Measurements from ENCODE around the gene ISM2. TPM values are rescaled to one million over a fixed set of nuclear protein-coding genes. Genes with fewer than 3 reads are reported as not detected.

ISM2 gene
- total and polyA plus RNA-seq, 2 experiments from 2014 or later, result 0.69 to 1.3 TPM

DNA sequence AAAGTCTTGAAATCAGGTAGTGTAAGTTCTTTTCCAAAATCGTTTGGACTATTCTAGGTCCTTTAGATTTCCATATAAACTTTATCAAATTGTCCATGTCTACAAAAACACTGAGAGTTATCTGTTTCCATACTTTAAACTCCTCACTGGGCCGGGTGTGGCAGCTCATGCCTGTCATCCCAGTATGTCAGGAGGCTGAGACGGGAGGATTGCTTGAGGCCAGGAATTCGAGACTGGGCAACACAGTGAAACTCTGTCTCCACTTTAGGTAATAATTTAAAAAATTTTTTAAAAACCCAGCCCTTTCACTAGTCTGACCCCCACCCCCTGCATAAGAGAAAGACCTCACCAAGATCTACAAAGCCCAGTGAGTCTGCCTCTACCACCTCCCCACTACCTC, 6.4 kb upstream of the ISM2 start:
- Histone ChIP-seq H3K27ac (ENCODE audit: low read depth) (no peak overlapping the region), H2AFZ (no peak overlapping the region), H3K4me3 (no peak overlapping the region), H3K79me2 (replicated peaks; ENCODE audit: insufficient read depth) (no peaks in the 10 kb centered on the region), H3K4me1 (ENCODE audit: insufficient read depth) (no peaks in the 10 kb centered on the region), H3K4me2 (no peak overlapping the region), H3F3A (replicated peaks; ENCODE audit: low read depth) (no peaks in the 10 kb centered on the region), H3K27me3 (ENCODE audit: insufficient read depth) (peaks cover 13% of the 10 kb centered on the region), H3K36me3 (ENCODE audit: insufficient read depth) (no peaks in the 10 kb centered on the region), H4K20me1 (replicated peaks; ENCODE audit: insufficient read depth) (no peaks in the 10 kb centered on the region), H3K9me2 (ENCODE audit: insufficient read depth) (no peaks in the 10 kb centered on the region)
- Mint-ChIP-seq H3K4me1 (peaks cover under 1% of the 10 kb centered on the region; the same call in 2 of the 3 replicates), H3K36me3 (ENCODE audit: low read depth) (peaks cover 4% of the 10 kb centered on the region; the same call in 1 of the 3 replicates), H3K27ac (no peak overlapping the region), H3K4me3 (no peak overlapping the region), H3K27me3 (ENCODE audit: insufficient read depth, low read depth, poor library complexity) (peaks cover 15% of the 10 kb centered on the region), H3K9me3 (peaks cover 11% of the 10 kb centered on the region; the same call in 2 of the 3 replicates)
- DNase-seq (ENCODE audit: low spot score), result no peak
- no peak for TF ChIP-seq EZH2phosphoT487 (IDR thresholded peaks at IDR 0.05; ENCODE audit: unreplicated experiment)
- TF ChIP-seq NANOG (IDR thresholded peaks at IDR 0.05; ENCODE audit: borderline replicate concordance), result no peak
- no peak for TF ChIP-seq EZH2 (IDR thresholded peaks at IDR 0.05; ENCODE audit: low read depth, unreplicated experiment)
- TF ChIP-seq ZNF114 (CRISPR knock-in tag; IDR thresholded peaks at IDR 0.05), result no peak
- no peak for TF ChIP-seq STAT1 (IDR thresholded peaks at IDR 0.05; ENCODE audit: unreplicated experiment)
- TF ChIP-seq CREB1 (CRISPR knock-in tag; IDR thresholded peaks at IDR 0.05; ENCODE audit: low read depth), result no peak
- TF ChIP-seq, protein P1, sequence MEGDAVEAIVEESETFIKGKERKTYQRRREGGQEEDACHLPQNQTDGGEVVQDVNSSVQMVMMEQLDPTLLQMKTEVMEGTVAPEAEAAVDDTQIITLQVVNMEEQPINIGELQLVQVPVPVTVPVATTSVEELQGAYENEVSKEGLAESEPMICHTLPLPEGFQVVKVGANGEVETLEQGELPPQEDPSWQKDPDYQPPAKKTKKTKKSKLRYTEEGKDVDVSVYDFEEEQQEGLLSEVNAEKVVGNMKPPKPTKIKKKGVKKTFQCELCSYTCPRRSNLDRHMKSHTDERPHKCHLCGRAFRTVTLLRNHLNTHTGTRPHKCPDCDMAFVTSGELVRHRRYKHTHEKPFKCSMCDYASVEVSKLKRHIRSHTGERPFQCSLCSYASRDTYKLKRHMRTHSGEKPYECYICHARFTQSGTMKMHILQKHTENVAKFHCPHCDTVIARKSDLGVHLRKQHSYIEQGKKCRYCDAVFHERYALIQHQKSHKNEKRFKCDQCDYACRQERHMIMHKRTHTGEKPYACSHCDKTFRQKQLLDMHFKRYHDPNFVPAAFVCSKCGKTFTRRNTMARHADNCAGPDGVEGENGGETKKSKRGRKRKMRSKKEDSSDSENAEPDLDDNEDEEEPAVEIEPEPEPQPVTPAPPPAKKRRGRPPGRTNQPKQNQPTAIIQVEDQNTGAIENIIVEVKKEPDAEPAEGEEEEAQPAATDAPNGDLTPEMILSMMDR (conservative IDR thresholded peaks at IDR 0.05; ENCODE audit: low read depth in 2 of 2), result no peak
- no peak for TF ChIP-seq POLR2AphosphoS5 (IDR thresholded peaks at IDR 0.05; ENCODE audit: low read depth)
- ATAC-seq, result no peak

DNA sequence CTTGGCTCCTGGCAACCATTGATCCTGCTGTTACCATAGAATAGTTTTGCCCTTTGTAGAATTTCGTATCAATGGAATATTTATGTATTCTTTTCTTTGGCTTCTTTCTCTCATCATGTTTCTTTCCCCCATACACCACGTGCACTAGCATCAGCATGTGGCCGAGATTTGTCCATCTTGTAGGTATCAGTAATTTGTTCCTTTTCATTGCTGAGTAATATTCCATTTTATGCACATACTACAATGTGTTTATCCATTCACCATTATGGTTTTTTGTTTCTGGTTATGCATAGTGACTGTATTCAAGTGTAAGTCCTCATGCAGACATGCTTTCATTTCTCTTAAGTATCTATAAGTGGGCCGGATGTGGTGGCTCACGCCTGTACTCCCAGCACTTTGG, 4.5 kb upstream of the ISM2 start:
- Histone ChIP-seq H4K20me1 (replicated peaks; ENCODE audit: insufficient read depth) (no peaks in the 10 kb centered on the region), H3K27me3 (ENCODE audit: insufficient read depth) (peaks cover 32% of the 10 kb centered on the region), H3K4me2 (no peak overlapping the region), H3F3A (replicated peaks; ENCODE audit: low read depth) (no peaks in the 10 kb centered on the region), H3K9me2 (ENCODE audit: insufficient read depth) (no peaks in the 10 kb centered on the region), H2AFZ (no peak overlapping the region), H3K4me3 (no peak overlapping the region), H3K27ac (ENCODE audit: low read depth) (no peak overlapping the region), H3K36me3 (ENCODE audit: insufficient read depth) (no peaks in the 10 kb centered on the region), H3K4me1 (ENCODE audit: insufficient read depth) (0 out of 2 replicates have a peak, but pooled peaks cover 5% of the 10 kb centered on the region), H3K79me2 (replicated peaks; ENCODE audit: insufficient read depth) (no peaks in the 10 kb centered on the region)
- H3K4me1 Mint-ChIP-seq, result peaks cover 5% of the 10 kb centered on the region; the same call in 2 of the 3 replicates
- ATAC-seq (no peak), DNase-seq (ENCODE audit: low spot score) (no peak)
- H3K9me3 Mint-ChIP-seq, result peaks cover 11% of the 10 kb centered on the region; the same call in 2 of the 3 replicates
- peaks cover 4% of the 10 kb centered on the region; the same call in 1 of the 3 replicates for H3K36me3 Mint-ChIP-seq (ENCODE audit: low read depth)
- peaks cover 28% of the 10 kb centered on the region for H3K27me3 Mint-ChIP-seq (ENCODE audit: insufficient read depth, low read depth, poor library complexity)
- no peak overlapping the region for H3K4me3 Mint-ChIP-seq
- H3K27ac Mint-ChIP-seq, result no peak overlapping the region
- TF ChIP-seq, protein P1 (conservative IDR thresholded peaks at IDR 0.05; ENCODE audit: low read depth in 2 of 2), result no peak
- no peak for TF ChIP-seq CREB1 (CRISPR knock-in tag; IDR thresholded peaks at IDR 0.05; ENCODE audit: low read depth)
- TF ChIP-seq ZNF114 (CRISPR knock-in tag; IDR thresholded peaks at IDR 0.05), result no peak
- TF ChIP-seq EZH2 (IDR thresholded peaks at IDR 0.05; ENCODE audit: low read depth, unreplicated experiment), result no peak
- TF ChIP-seq STAT1 (IDR thresholded peaks at IDR 0.05; ENCODE audit: unreplicated experiment), result no peak
- TF ChIP-seq, protein P2, sequence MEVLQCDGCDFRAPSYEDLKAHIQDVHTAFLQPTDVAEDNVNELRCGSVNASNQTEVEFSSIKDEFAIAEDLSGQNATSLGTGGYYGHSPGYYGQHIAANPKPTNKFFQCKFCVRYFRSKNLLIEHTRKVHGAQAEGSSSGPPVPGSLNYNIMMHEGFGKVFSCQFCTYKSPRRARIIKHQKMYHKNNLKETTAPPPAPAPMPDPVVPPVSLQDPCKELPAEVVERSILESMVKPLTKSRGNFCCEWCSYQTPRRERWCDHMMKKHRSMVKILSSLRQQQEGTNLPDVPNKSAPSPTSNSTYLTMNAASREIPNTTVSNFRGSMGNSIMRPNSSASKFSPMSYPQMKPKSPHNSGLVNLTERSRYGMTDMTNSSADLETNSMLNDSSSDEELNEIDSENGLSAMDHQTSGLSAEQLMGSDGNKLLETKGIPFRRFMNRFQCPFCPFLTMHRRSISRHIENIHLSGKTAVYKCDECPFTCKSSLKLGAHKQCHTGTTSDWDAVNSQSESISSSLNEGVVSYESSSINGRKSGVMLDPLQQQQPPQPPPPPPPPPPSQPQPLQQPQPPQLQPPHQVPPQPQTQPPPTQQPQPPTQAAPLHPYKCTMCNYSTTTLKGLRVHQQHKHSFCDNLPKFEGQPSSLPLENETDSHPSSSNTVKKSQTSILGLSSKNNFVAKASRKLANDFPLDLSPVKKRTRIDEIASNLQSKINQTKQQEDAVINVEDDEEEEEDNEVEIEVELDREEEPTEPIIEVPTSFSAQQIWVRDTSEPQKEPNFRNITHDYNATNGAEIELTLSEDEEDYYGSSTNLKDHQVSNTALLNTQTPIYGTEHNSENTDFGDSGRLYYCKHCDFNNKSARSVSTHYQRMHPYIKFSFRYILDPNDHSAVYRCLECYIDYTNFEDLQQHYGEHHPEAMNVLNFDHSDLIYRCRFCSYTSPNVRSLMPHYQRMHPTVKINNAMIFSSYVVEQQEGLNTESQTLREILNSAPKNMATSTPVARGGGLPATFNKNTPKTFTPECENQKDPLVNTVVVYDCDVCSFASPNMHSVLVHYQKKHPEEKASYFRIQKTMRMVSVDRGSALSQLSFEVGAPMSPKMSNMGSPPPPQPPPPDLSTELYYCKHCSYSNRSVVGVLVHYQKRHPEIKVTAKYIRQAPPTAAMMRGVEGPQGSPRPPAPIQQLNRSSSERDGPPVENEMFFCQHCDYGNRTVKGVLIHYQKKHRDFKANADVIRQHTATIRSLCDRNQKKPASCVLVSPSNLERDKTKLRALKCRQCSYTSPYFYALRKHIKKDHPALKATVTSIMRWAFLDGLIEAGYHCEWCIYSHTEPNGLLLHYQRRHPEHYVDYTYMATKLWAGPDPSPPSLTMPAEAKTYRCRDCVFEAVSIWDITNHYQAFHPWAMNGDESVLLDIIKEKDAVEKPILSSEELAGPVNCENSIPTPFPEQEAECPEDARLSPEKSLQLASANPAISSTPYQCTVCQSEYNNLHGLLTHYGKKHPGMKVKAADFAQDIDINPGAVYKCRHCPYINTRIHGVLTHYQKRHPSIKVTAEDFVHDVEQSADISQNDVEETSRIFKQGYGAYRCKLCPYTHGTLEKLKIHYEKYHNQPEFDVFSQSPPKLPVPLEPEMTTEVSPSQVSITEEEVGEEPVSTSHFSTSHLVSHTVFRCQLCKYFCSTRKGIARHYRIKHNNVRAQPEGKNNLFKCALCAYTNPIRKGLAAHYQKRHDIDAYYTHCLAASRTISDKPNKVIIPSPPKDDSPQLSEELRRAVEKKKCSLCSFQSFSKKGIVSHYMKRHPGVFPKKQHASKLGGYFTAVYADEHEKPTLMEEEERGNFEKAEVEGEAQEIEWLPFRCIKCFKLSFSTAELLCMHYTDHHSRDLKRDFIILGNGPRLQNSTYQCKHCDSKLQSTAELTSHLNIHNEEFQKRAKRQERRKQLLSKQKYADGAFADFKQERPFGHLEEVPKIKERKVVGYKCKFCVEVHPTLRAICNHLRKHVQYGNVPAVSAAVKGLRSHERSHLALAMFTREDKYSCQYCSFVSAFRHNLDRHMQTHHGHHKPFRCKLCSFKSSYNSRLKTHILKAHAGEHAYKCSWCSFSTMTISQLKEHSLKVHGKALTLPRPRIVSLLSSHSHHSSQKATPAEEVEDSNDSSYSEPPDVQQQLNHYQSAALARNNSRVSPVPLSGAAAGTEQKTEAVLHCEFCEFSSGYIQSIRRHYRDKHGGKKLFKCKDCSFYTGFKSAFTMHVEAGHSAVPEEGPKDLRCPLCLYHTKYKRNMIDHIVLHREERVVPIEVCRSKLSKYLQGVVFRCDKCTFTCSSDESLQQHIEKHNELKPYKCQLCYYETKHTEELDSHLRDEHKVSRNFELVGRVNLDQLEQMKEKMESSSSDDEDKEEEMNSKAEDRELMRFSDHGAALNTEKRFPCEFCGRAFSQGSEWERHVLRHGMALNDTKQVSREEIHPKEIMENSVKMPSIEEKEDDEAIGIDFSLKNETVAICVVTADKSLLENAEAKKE (CRISPR knock-in tag; IDR thresholded peaks at IDR 0.05), result no peak

Measured in GM23338 (cell line).